Measurements from ENCODE around the gene TSPAN32.

GRCh38 chr11:2295971-2296912 is 5.6 kb upstream of the TSPAN32 start:
- TF ChIP-seq YY1 (IDR thresholded peaks at IDR 0.05; ENCODE audit: low read depth, low read length), result no peak
- no peak for TF ChIP-seq EP300 (IDR thresholded peaks at IDR 0.05; ENCODE audit: borderline replicate concordance in 1 of 2, control insufficient read depth in 1 of 2, low read depth in 2 of 2, low read length in 2 of 2)
- no peak for TF ChIP-seq CTCF (IDR thresholded peaks at IDR 0.05 in 2 of 3, conservative IDR thresholded peaks at IDR 0.05 in 1 of 3; ENCODE audit: control insufficient read depth in 2 of 3, extremely low read depth in 1 of 3, insufficient read depth in 1 of 3, low read depth in 3 of 3, low read length in 3 of 3)
- TF ChIP-seq ETV6 (conservative IDR thresholded peaks at IDR 0.05 in 1 of 2, IDR thresholded peaks at IDR 0.05 in 1 of 2; ENCODE audit: borderline replicate concordance in 1 of 2, low read depth in 1 of 2), result no peak
- TF ChIP-seq ZSCAN29 (IDR thresholded peaks at IDR 0.05), result no peak
- TF ChIP-seq SPI1 (IDR thresholded peaks at IDR 0.05; ENCODE audit: borderline replicate concordance, insufficient read depth, low read depth, low read length), result no peak
- TF ChIP-seq SMAD1 (IDR thresholded peaks at IDR 0.05; ENCODE audit: low read depth, partially characterized antibody), result no peak
- no peak for TF ChIP-seq POLR2A (IDR thresholded peaks at IDR 0.05; ENCODE audit: low read depth, low read length)

Data from GM12878 (cell line).